K562 (cell line): ENCODE data around the gene C1QTNF8. TPM values are rescaled to one million over a fixed set of nuclear protein-coding genes. Genes with fewer than 3 reads are reported as not detected.

Source experiments
- ATAC-seq: fragments of 200-7000 bp; cut with Tn5 transposase; 3 replicates; pipeline ENCODE4 v1.9.1; 2020; ENCODE audit warnings: moderate library complexity
- BruUV-seq: library from RNA; stranded (reverse); fragments of 400-500 nt; replicated peaks from 2 replicates; lab custom pipeline; 2021; lab: Mats Ljungman, UMichigan
- CTCF ChIA-PET: fragments of 300-600 bp; formaldehyde crosslinking; extraction: SDS; loops from one replicate; lab custom pipeline; 2021; ENCODE audit warnings: low intra/inter-chr PET ratio; lab: Yijun Ruan, JAX
- POLR2A ChIA-PET: fragments of 300-600, 350-650 bp; sonication (Branson Sonifier 250); formaldehyde crosslinking; extraction: SDS; loops from one replicate; lab custom pipeline; 2021; ENCODE audit warnings: antibody characterized with exemption, inconsistent platforms; lab: Yijun Ruan, JAX
- DNase-seq, 4 experiments: peaks; one replicate each; pipeline versions ENCODE4 v3.0.0 to v3.0.0-alpha.2; 2011 to 2018; ENCODE audit warnings: low spot score in 3 of 4, mixed read lengths in 3 of 4; ENCODE audit errors: extremely low read depth in 1 of 4
- FAIRE-seq: peaks from 2 replicates; lab custom pipeline; 2011; peaks lifted over from hg19 to GRCh38; lab: Jason Lieb, UNC
- H2AFZ ChIP-seq: 2 replicates; pipeline ENCODE4 v1.6.0; 2011; ENCODE audit warnings: low read depth, low read length, control low read depth, inconsistent platforms
- H3K27ac ChIP-seq: fragments of 200-600 bp; 3 replicates; pipeline ENCODE4 v1.8.0; 2011; ENCODE audit warnings: low read depth, mild to moderate bottlenecking, control low read depth, inconsistent platforms, low read length, moderate library complexity, mixed read lengths; ENCODE audit errors: extremely low read depth
- H3K27me3 ChIP-seq, 2 experiments: fragments of 300-600 bp in 1 of 2; 2 replicates in 1 of 2; 3 replicates in 1 of 2; pipeline versions ENCODE4 v1.6.0 to v1.8.0; 2011; ENCODE audit warnings: inconsistent platforms in 2 of 2, low read length in 2 of 2, mild to moderate bottlenecking in 1 of 2, mixed read lengths in 1 of 2, moderate library complexity in 1 of 2; ENCODE audit not compliant: control insufficient read depth in 2 of 2, insufficient read depth in 2 of 2
- H3K36me3 ChIP-seq: fragments of 300-600 bp; 3 replicates; pipeline ENCODE4 v1.8.0; 2011; ENCODE audit warnings: mild to moderate bottlenecking, low read length, inconsistent platforms; ENCODE audit not compliant: control insufficient read depth, insufficient read depth
- H3K4me1 ChIP-seq, 2 experiments: fragments of 200-600 bp in 1 of 2; replicated peaks in 1 of 2; 2 replicates in 1 of 2; 3 replicates in 1 of 2; pipeline versions ENCODE4 v1.5.1 to v1.8.0; 2011; ENCODE audit warnings: inconsistent platforms in 2 of 2, low read length in 2 of 2, mild to moderate bottlenecking in 1 of 2, mixed read lengths in 1 of 2, moderate library complexity in 1 of 2; ENCODE audit not compliant: control insufficient read depth in 2 of 2, insufficient read depth in 2 of 2
- H3K4me2 ChIP-seq: 2 replicates; pipeline ENCODE4 v1.6.1; 2011; ENCODE audit warnings: low read length, control low read depth, inconsistent platforms, mixed read lengths; ENCODE audit not compliant: insufficient read depth
- H3K4me3 ChIP-seq: fragments of 200-600 bp; sonication (generic), shearing (Covaris generic); 2 replicates; pipeline ENCODE4 v1.5.1; 2016; ENCODE audit warnings: control low read depth, inconsistent platforms
- H3K79me2 ChIP-seq: fragments of 200-600 bp; 3 replicates; pipeline ENCODE4 v1.8.0; 2011; ENCODE audit warnings: low read length, inconsistent platforms; ENCODE audit not compliant: control insufficient read depth, insufficient read depth
- H3K9ac ChIP-seq, 2 experiments: 2 replicates each; pipeline versions ENCODE4 v1.6.0 to v1.6.1; 2011; ENCODE audit warnings: low read depth in 2 of 2, low read length in 2 of 2, control low read depth in 1 of 2, inconsistent platforms in 1 of 2, mild to moderate bottlenecking in 1 of 2, mixed read lengths in 1 of 2; ENCODE audit not compliant: insufficient read depth in 1 of 2
- H3K9me1 ChIP-seq: one replicate; pipeline ENCODE4 v1.6.0; 2011; ENCODE audit warnings: inconsistent platforms, mild to moderate bottlenecking, low read length, moderate library complexity; ENCODE audit not compliant: control insufficient read depth, insufficient read depth
- H3K9me3 ChIP-seq: replicated peaks from 2 replicates; pipeline ENCODE4 v1.5.1; 2011; ENCODE audit warnings: low read depth, low read length, inconsistent platforms; ENCODE audit not compliant: control insufficient read depth, insufficient read depth
- H4K20me1 ChIP-seq: replicated peaks from 2 replicates; pipeline ENCODE4 v1.6.1; 2011; ENCODE audit warnings: low read length, inconsistent platforms, mixed read lengths; ENCODE audit not compliant: control insufficient read depth, insufficient read depth
- ADNP ChIP-seq: fragments of 200-800 bp; sonication (Bioruptor generic); IDR thresholded peaks from 2 replicates; pipeline ENCODE4 v1.6.1; 2016; ENCODE audit warnings: missing genetic modification characterization, missing compliant biosample characterization
- HLTF ChIP-seq: fragments of 450-650 bp; IDR thresholded peaks from 2 replicates; pipeline ENCODE4 v1.6.1; 2016
- POLR2H ChIP-seq: IDR thresholded peaks from 2 replicates; pipeline ENCODE4 v1.6.1; 2016; ENCODE audit warnings: missing genetic modification characterization, low read depth, mild to moderate bottlenecking, control low read depth, missing compliant biosample characterization, moderate library complexity
- RB1 ChIP-seq: fragments of 450-650 bp; IDR thresholded peaks from 2 replicates; pipeline ENCODE4 v1.6.1; 2017; ENCODE audit warnings: low read depth, mild to moderate bottlenecking
- ZNF316 ChIP-seq: fragments of 450-650 bp; IDR thresholded peaks from 2 replicates; pipeline ENCODE4 v1.6.1; 2016
- WGBS: fragments of 100-300 bp; shearing (Covaris generic); methylation state at CpG from one replicate; pipeline ENCODE4 v1.1.6; 2016; ENCODE audit warnings: low coverage, mixed read lengths; ENCODE audit not compliant: insufficient coverage; ENCODE audit errors: missing lambda C conversion rate; 5-methylcytosine and 5-hydroxymethylcytosine counted together
- in situ Hi-C: fragments of 300-500 bp; cut with MboI; formaldehyde crosslinking; loops from 4 replicates; pipeline ENCODE4 v1.15.0; 2018; ENCODE audit warnings: inconsistent platforms, mixed read lengths
- intact Hi-C: fragments of 100-400 bp; cut with micrococcal nuclease; formaldehyde crosslinking; loops from 2 replicates; pipeline ENCODE4 v1.14.2; 2022
- polyA plus RNA-seq, 8 experiments: library from polyadenylated mRNA; depleted of rRNA in 4 of 8; stranded (reverse) in 5 of 8; unstranded in 3 of 8; fragments of >200 nt; fragmentation: Nextera tagmentation in 2 of 8; fragmentation: Illumina TruSeq in 1 of 8; extraction: Ambion mirVana in 2 of 8; extraction: Trizol in 1 of 8; gene quantifications; 2 replicates each; pipeline versions ENCODE4 v1.2.1 to v1.2.3, GENCODE V29; 2011 to 2014; ENCODE audit warnings: inconsistent platforms in 1 of 8, missing spikeins in 1 of 8
- total RNA-seq, 7 experiments: library from RNA; depleted of rRNA in 6 of 7; stranded (reverse); fragments of >200 nt in 6 of 7; fragmentation: Illumina TruSeq in 2 of 7; extraction: Trizol in 2 of 7; gene quantifications; 2 replicates each; pipeline versions ENCODE4 v1.2.1 to v1.2.3, GENCODE V29; 2011 to 2021; ENCODE audit warnings: low replicate concordance in 1 of 7
- TF ChIP-seq, protein P1 (sequence below), 2 experiments: IDR thresholded peaks; 2 replicates each; pipeline ENCODE4 v1.6.1; 2012; ENCODE audit warnings: improper control_type of control experiment in 2 of 2, low read depth in 2 of 2, low read length in 2 of 2, borderline replicate concordance in 1 of 2
- TF ChIP-seq, protein P2 (sequence below): sonication (generic); formaldehyde crosslinking; IDR thresholded peaks from 2 replicates; pipeline ENCODE4 v1.8.1; 2023; ENCODE audit warnings: mild to moderate bottlenecking, missing genetic modification reagents, moderate library complexity

The C1QTNF8 gene
- total and polyA plus RNA-seq, 9 of the 15 experiments (the other 6 are each of a cell fraction or from before 2014, with no cell fraction given): not detected

DNA sequence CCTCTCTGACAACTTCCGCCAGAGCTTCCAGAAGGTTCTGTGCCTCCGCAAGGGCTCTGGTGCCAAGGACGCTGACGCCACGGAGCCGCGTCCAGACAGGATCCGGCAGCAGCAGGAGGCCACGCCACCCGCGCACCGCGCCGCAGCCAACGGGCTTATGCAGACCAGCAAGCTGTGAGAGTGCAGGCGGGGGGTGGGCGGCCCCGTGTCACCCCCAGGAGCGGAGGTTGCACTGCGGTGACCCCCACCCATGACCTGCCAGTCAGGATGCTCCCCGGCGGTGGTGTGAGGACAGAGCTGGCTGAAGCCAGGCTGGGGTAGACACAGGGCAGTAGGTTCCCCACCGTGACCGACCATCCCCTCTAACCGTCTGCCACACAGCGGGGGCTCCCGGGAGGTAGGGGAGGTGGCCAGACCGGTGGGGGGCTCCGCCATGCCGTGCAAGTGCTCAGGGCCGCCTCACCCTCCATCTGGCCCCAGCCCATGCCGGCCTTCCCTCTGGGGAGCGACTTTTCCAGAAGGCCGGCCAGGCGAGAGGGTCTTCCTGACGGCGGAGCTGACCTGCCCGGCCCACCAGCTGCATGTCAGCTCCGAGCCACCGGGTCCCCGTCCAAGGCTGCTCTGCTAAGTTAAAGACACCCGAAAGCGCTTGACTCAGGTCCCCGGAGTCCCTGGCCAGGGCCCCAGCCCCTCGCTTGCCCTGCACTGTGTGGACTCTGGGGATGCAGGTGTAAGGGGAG, 16.1 kb downstream of the C1QTNF8 start:
- Histone ChIP-seq H3K9me1 (no peaks in the 10 kb centered on the region), H3K27me3 (peaks cover 13 to 61% of the 10 kb centered on the region in 2 experiments; a peak in 4 of 5 replicates), H3K36me3 (no peaks in the 10 kb centered on the region), H3K4me2 (no peak overlapping the region), H3K79me2 (no peaks in the 10 kb centered on the region), H3K9me3 (no peaks in the 10 kb centered on the region), H3K9ac (no peak overlapping the region), H3K4me1 (peaks cover 0 to 24% of the 10 kb centered on the region in 2 experiments; a peak in 1 of 5 replicates), H2AFZ (no peak overlapping the region), H3K4me3 (no peak overlapping the region), H3K27ac (no peak overlapping the region), H4K20me1 (peaks cover 2% of the 10 kb centered on the region; the same call in 1 of the 2 replicates)
- TF ChIP-seq RB1: no peak
- TF ChIP-seq HLTF: no peak
- TF ChIP-seq ADNP (tag): no peak
- TF ChIP-seq, protein P1, sequence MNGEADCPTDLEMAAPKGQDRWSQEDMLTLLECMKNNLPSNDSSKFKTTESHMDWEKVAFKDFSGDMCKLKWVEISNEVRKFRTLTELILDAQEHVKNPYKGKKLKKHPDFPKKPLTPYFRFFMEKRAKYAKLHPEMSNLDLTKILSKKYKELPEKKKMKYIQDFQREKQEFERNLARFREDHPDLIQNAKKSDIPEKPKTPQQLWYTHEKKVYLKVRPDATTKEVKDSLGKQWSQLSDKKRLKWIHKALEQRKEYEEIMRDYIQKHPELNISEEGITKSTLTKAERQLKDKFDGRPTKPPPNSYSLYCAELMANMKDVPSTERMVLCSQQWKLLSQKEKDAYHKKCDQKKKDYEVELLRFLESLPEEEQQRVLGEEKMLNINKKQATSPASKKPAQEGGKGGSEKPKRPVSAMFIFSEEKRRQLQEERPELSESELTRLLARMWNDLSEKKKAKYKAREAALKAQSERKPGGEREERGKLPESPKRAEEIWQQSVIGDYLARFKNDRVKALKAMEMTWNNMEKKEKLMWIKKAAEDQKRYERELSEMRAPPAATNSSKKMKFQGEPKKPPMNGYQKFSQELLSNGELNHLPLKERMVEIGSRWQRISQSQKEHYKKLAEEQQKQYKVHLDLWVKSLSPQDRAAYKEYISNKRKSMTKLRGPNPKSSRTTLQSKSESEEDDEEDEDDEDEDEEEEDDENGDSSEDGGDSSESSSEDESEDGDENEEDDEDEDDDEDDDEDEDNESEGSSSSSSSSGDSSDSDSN (IDR thresholded peaks at IDR 0.05; ENCODE audit: borderline replicate concordance in 1 of 2, low read depth in 2 of 2, low read length in 2 of 2): 0 out of 4 replicates have a peak, but pooled peaks of 1 of the 2 experiments have one; percentile 29
- TF ChIP-seq, protein P2, sequence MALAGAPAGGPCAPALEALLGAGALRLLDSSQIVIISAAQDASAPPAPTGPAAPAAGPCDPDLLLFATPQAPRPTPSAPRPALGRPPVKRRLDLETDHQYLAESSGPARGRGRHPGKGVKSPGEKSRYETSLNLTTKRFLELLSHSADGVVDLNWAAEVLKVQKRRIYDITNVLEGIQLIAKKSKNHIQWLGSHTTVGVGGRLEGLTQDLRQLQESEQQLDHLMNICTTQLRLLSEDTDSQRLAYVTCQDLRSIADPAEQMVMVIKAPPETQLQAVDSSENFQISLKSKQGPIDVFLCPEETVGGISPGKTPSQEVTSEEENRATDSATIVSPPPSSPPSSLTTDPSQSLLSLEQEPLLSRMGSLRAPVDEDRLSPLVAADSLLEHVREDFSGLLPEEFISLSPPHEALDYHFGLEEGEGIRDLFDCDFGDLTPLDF (CRISPR knock-in tag): no peak
- TF ChIP-seq ZNF316: no peak
- TF ChIP-seq POLR2H (tag): no peak
- in situ Hi-C loops: no loop called here
- CTCF ChIA-PET: no interaction called here
- 27% methylated on average over 38 of the region's 45 CpGs for WGBS
- POLR2A ChIA-PET: interaction anchor here (0.8 kb wide), 1 partner anchor 402 kb away, joined by 3 read pairs; no protein-coding TSS in a partner anchor
- no peak for DNase-seq
- FAIRE-seq: no peak
- no peak for ATAC-seq
- intact Hi-C loops: no loop called here
- BruUV-seq: no TSS peak
